Astrocyte (in vitro differentiated cells and primary cell): ENCODE data around the gene WSCD2. TPM values are rescaled to one million over a fixed set of nuclear protein-coding genes. Genes with fewer than 3 reads are reported as not detected.

Source experiments
- DNase-seq: peaks from one replicate; pipeline ENCODE4 v3.0.0-alpha.2; 2010; ENCODE audit warnings: low read depth
- FAIRE-seq: peaks from 2 replicates; lab custom pipeline; 2011; peaks lifted over from hg19 to GRCh38; lab: Jason Lieb, UNC
- H2AFZ ChIP-seq: 2 replicates; pipeline ENCODE4 v1.6.0; 2012; ENCODE audit warnings: low read depth, low read length, inconsistent platforms
- H3K27ac ChIP-seq: 2 replicates; pipeline ENCODE4 v1.5.1; 2011; ENCODE audit warnings: low read depth, low read length, inconsistent platforms
- H3K27me3 ChIP-seq: 2 replicates; pipeline ENCODE4 v1.6.0; 2011; ENCODE audit warnings: low read length, inconsistent platforms; ENCODE audit not compliant: insufficient read depth
- H3K36me3 ChIP-seq: 2 replicates; pipeline ENCODE4 v1.5.1; 2011; ENCODE audit warnings: low read length, inconsistent platforms; ENCODE audit not compliant: insufficient read depth
- H3K4me1 ChIP-seq: 2 replicates; pipeline ENCODE4 v1.5.1; 2011; ENCODE audit warnings: low read length, inconsistent platforms; ENCODE audit not compliant: insufficient read depth
- H3K4me2 ChIP-seq: 2 replicates; pipeline ENCODE4 v1.6.0; 2012; ENCODE audit warnings: low read length, inconsistent platforms
- H3K4me3 ChIP-seq: 2 replicates; pipeline ENCODE4 v1.5.1; 2011; ENCODE audit warnings: low read depth, mild to moderate bottlenecking, low read length, inconsistent platforms; ENCODE audit not compliant: insufficient read depth
- H3K79me2 ChIP-seq: 2 replicates; pipeline ENCODE4 v1.6.0; 2012; ENCODE audit warnings: mild to moderate bottlenecking, low read length, inconsistent platforms; ENCODE audit not compliant: insufficient read depth
- H3K9ac ChIP-seq: 2 replicates; pipeline ENCODE4 v1.6.0; 2012; ENCODE audit warnings: mild to moderate bottlenecking, low read length, inconsistent platforms
- H3K9me3 ChIP-seq: 2 replicates; pipeline ENCODE4 v1.5.1; 2012; ENCODE audit warnings: low read depth, mild to moderate bottlenecking, low read length, inconsistent platforms; ENCODE audit not compliant: insufficient read depth
- H4K20me1 ChIP-seq: 2 replicates; pipeline ENCODE4 v1.6.0; 2012; ENCODE audit warnings: low read length, inconsistent platforms; ENCODE audit not compliant: insufficient read depth
- H3K27ac Mint-ChIP-seq: one replicate; pipeline ENCODE4 v1.8.0; 2021; ENCODE audit warnings: mild to moderate bottlenecking, mixed read lengths; ENCODE audit not compliant: unreplicated experiment
- H3K27me3 Mint-ChIP-seq: one replicate; pipeline ENCODE4 v1.8.0; 2021; ENCODE audit warnings: low read depth, mixed read lengths; ENCODE audit not compliant: unreplicated experiment
- H3K36me3 Mint-ChIP-seq: one replicate; pipeline ENCODE4 v1.8.0; 2021; ENCODE audit warnings: low read depth, mixed read lengths; ENCODE audit not compliant: unreplicated experiment
- H3K4me1 Mint-ChIP-seq: one replicate; pipeline ENCODE4 v1.8.0; 2021; ENCODE audit warnings: low read depth, mixed read lengths; ENCODE audit not compliant: unreplicated experiment
- H3K4me3 Mint-ChIP-seq: one replicate; pipeline ENCODE4 v1.8.0; 2021; ENCODE audit warnings: mild to moderate bottlenecking, moderate library complexity, mixed read lengths; ENCODE audit not compliant: unreplicated experiment
- H3K9me3 Mint-ChIP-seq: one replicate; pipeline ENCODE4 v1.8.0; 2021; ENCODE audit warnings: mild to moderate bottlenecking, mixed read lengths; ENCODE audit not compliant: unreplicated experiment
- EZH2 ChIP-seq: IDR thresholded peaks from 2 replicates; pipeline ENCODE4 v1.6.1; 2012; ENCODE audit warnings: mild to moderate bottlenecking, low read length, inconsistent platforms; ENCODE audit not compliant: insufficient read depth
- total RNA-seq: library from RNA; stranded (reverse); gene quantifications from 2 replicates; pipeline ENCODE4 v1.2.1, GENCODE V29; 2021
- TF ChIP-seq, protein P1 (sequence below): IDR thresholded peaks from 2 replicates; pipeline ENCODE4 v1.5.1; 2011; ENCODE audit warnings: low read depth, mild to moderate bottlenecking, inconsistent platforms, low read length, moderate library complexity; ENCODE audit not compliant: insufficient read depth

Gene WSCD2
- total RNA-seq, 1 donor from 2014 or later = 0.11 TPM

DNA sequence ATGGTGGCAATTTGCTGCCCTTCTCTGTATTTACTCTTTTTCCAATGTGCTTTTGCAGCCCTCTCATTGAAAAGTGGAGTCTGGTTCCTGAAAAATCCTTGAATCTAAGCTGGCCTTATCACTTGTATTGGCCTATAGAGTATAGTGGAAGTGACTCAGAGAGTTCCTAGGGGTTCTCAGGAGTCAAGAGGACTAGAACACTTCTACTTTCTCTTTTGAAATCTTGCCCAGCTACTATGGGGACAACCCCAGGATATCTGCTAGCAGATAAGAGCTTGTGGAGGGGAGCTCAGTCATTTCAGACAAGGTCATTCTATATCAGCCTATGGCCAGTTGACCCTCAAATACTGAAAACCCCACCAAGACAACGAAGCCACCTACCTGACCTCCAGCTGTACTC, 26.7 kb upstream of the WSCD2 start:
- no peaks in the 10 kb centered on the region for H4K20me1 ChIP-seq
- TF ChIP-seq, protein P1, sequence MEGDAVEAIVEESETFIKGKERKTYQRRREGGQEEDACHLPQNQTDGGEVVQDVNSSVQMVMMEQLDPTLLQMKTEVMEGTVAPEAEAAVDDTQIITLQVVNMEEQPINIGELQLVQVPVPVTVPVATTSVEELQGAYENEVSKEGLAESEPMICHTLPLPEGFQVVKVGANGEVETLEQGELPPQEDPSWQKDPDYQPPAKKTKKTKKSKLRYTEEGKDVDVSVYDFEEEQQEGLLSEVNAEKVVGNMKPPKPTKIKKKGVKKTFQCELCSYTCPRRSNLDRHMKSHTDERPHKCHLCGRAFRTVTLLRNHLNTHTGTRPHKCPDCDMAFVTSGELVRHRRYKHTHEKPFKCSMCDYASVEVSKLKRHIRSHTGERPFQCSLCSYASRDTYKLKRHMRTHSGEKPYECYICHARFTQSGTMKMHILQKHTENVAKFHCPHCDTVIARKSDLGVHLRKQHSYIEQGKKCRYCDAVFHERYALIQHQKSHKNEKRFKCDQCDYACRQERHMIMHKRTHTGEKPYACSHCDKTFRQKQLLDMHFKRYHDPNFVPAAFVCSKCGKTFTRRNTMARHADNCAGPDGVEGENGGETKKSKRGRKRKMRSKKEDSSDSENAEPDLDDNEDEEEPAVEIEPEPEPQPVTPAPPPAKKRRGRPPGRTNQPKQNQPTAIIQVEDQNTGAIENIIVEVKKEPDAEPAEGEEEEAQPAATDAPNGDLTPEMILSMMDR = no peak
- no peak for TF ChIP-seq EZH2
- H3K9me3 ChIP-seq = no peaks in the 10 kb centered on the region
- no peak overlapping the region for H3K27ac Mint-ChIP-seq
- H3K4me1 Mint-ChIP-seq = no peaks in the 10 kb centered on the region
- FAIRE-seq = no peak
- H3K4me2 ChIP-seq = no peak overlapping the region
- no peaks in the 10 kb centered on the region for H3K79me2 ChIP-seq
- no peaks in the 10 kb centered on the region for H3K36me3 ChIP-seq
- H2AFZ ChIP-seq = no peak overlapping the region
- DNase-seq = no peak
- H3K27me3 ChIP-seq = no peaks in the 10 kb centered on the region
- H3K9ac ChIP-seq = no peak overlapping the region
- H3K4me1 ChIP-seq = no peaks in the 10 kb centered on the region
- H3K4me3 Mint-ChIP-seq = no peak overlapping the region
- no peak overlapping the region for H3K27ac ChIP-seq
- no peaks in the 10 kb centered on the region for H3K9me3 Mint-ChIP-seq
- H3K36me3 Mint-ChIP-seq = no peaks in the 10 kb centered on the region
- no peak overlapping the region for H3K4me3 ChIP-seq
- peaks cover 15% of the 10 kb centered on the region for H3K27me3 Mint-ChIP-seq

DNA sequence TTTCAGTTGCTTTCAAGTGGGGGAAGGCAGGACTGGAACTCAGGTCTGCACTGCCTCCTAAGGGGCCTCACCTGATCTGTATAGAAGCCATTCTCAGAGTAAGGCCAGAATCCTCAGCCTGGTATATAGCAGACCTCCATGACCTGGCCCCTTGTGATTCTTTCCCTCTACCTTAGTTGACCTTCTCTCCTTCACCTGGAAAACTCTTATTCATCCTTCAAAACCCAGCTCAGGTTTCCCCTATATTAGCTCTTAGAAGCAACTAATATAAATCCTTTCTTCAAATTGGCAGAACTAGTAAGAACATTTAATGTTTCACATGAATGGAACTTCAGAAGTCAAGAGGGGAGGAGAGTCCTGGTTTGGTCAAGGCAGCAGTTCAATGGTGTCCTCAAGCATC, 26.0 kb upstream of the WSCD2 start:
- H3K9me3 Mint-ChIP-seq = no peaks in the 10 kb centered on the region
- no peaks in the 10 kb centered on the region for H3K36me3 ChIP-seq
- H3K4me2 ChIP-seq = no peak overlapping the region
- H3K79me2 ChIP-seq = no peaks in the 10 kb centered on the region
- FAIRE-seq = no peak
- no peaks in the 10 kb centered on the region for H3K4me1 Mint-ChIP-seq
- H4K20me1 ChIP-seq = no peaks in the 10 kb centered on the region
- no peaks in the 10 kb centered on the region for H3K36me3 Mint-ChIP-seq
- H3K4me3 Mint-ChIP-seq = no peak overlapping the region
- H3K9me3 ChIP-seq = no peaks in the 10 kb centered on the region
- no peak overlapping the region for H3K27ac ChIP-seq
- no peak overlapping the region for H3K27ac Mint-ChIP-seq
- H3K27me3 Mint-ChIP-seq = peaks cover 13% of the 10 kb centered on the region
- H3K4me3 ChIP-seq = no peak overlapping the region
- H3K27me3 ChIP-seq = no peaks in the 10 kb centered on the region
- no peak overlapping the region for H2AFZ ChIP-seq
- H3K4me1 ChIP-seq = no peaks in the 10 kb centered on the region
- TF ChIP-seq EZH2 = no peak
- TF ChIP-seq, protein P1 = no peak
- DNase-seq = no peak
- no peak overlapping the region for H3K9ac ChIP-seq

DNA sequence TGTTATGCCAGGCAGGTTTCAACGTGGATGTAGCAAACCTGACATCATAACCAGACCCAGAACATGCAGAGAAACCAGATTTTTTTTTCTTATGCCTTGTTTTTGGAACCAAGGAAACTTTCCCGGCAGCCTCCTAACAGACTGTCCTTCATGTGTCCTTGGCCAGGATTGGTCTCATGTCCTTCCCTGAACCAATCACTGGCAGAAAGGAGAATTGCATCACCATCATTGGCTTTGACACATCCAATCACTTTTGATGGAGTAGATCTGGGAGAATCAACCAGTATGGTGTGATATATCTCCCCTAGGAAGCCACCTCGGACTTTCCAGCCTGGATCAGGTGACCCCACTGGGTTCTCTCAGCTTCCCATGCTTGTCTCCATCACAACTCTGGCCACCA, 25.6 kb upstream of the WSCD2 start:
- Mint-ChIP-seq H3K27me3 (peaks cover 11% of the 10 kb centered on the region), H3K4me1 (no peaks in the 10 kb centered on the region), H3K4me3 (no peak overlapping the region), H3K27ac (no peak overlapping the region), H3K36me3 (no peaks in the 10 kb centered on the region), H3K9me3 (no peaks in the 10 kb centered on the region)
- H3K36me3 ChIP-seq = no peaks in the 10 kb centered on the region
- no peaks in the 10 kb centered on the region for H4K20me1 ChIP-seq
- no peaks in the 10 kb centered on the region for H3K79me2 ChIP-seq
- H3K4me1 ChIP-seq = no peaks in the 10 kb centered on the region
- TF ChIP-seq, protein P1 = no peak
- no peak for TF ChIP-seq EZH2
- DNase-seq (no peak), FAIRE-seq (no peak)
- H3K9ac ChIP-seq = no peak overlapping the region
- H3K27ac ChIP-seq = no peak overlapping the region
- no peaks in the 10 kb centered on the region for H3K9me3 ChIP-seq
- H2AFZ ChIP-seq = no peak overlapping the region
- H3K4me3 ChIP-seq = no peak overlapping the region
- H3K27me3 ChIP-seq = no peaks in the 10 kb centered on the region
- H3K4me2 ChIP-seq = no peak overlapping the region
